BLaER1 treated with 17β-estradiol and CSF1 and Interleukin-3, amounts not matched to agents 10 nM and 100 nM (cell line): ENCODE results near the gene TRIM45.
A peak's percentile ranks its signal among the peaks of the same experiment; 100 is the strongest.

Experiments used
- H3K27ac ChIP-seq, 11 experiments: shearing (Covaris generic); formaldehyde crosslinking; 2 replicates each; pipeline ENCODE4 v1.8.1; 2022
- H3K27me3 ChIP-seq, 11 experiments: shearing (Covaris generic); formaldehyde crosslinking; 2 replicates each; pipeline ENCODE4 v1.8.1; 2022
- H3K36me3 ChIP-seq, 11 experiments: shearing (Covaris generic); formaldehyde crosslinking; 2 replicates each; pipeline ENCODE4 v1.8.1; 2022
- H3K4me1 ChIP-seq, 10 experiments: shearing (Covaris generic); formaldehyde crosslinking; 2 replicates each; pipeline ENCODE4 v1.8.1; 2022
- H3K4me2 ChIP-seq, 11 experiments: shearing (Covaris generic); formaldehyde crosslinking; 2 replicates each; pipeline ENCODE4 v1.8.1; 2022
- H3K4me3 ChIP-seq, 10 experiments: shearing (Covaris generic); formaldehyde crosslinking; 2 replicates each; pipeline ENCODE4 v1.8.1; 2022
- H3K9ac ChIP-seq, 11 experiments: shearing (Covaris generic); formaldehyde crosslinking; 2 replicates each; pipeline ENCODE4 v1.8.1; 2022
- H3K9me3 ChIP-seq, 11 experiments: shearing (Covaris generic); formaldehyde crosslinking; replicated peaks in 1 of 11; 2 replicates each; pipeline ENCODE4 v1.8.1; 2022
- H4K20me1 ChIP-seq, 11 experiments: shearing (Covaris generic); formaldehyde crosslinking; 2 replicates each; pipeline ENCODE4 v1.8.1; 2022
- Cebpa-rat ChIP-seq, 11 experiments: shearing (Covaris generic); IDR thresholded peaks; 2 replicates each; pipeline ENCODE4 v1.8.1; 2022

The TRIM45 gene

DNA sequence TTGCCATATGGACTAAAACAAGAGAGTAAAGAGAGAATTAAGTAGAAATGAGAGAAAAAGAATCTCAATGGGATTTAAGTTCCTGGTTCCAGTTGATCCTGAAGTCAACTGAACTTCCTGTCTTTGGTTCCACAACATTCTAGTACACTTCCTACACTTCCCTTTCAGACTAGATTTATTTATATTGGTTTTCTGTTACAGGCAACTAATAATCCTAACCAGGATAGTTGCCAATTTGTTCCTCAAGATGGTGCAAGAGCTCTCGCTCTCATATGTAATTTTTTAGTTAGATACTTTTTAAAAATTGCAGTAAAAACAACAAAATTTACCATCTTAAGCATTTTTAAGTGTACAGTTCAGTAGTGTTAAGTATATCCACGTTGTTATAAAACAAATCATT lies 28.8 kb upstream of the TRIM45 start:
- no peaks in the 10 kb centered on the region for H4K20me1 ChIP-seq
- H3K4me1 ChIP-seq, result peaks cover 0 to 6% (median 0%) of the 10 kb centered on the region in 10 experiments; a peak in 4 of 20 replicates
- TF ChIP-seq Cebpa-rat (IDR thresholded peaks at IDR 0.05), result no peak
- peaks cover 8 to 17% (median 9%) of the 10 kb centered on the region in 11 experiments for H3K9me3 ChIP-seq
- H3K4me2 ChIP-seq, result peak overlapping the region in 2 of 11 experiments; percentile 19 to 31; a peak in 1 of 22 replicates
- no peaks in the 10 kb centered on the region for H3K36me3 ChIP-seq
- no peak overlapping the region for H3K4me3 ChIP-seq
- no peak overlapping the region for H3K9ac ChIP-seq
- no peak overlapping the region for H3K27ac ChIP-seq
- H3K27me3 ChIP-seq, result no peaks in the 10 kb centered on the region

DNA sequence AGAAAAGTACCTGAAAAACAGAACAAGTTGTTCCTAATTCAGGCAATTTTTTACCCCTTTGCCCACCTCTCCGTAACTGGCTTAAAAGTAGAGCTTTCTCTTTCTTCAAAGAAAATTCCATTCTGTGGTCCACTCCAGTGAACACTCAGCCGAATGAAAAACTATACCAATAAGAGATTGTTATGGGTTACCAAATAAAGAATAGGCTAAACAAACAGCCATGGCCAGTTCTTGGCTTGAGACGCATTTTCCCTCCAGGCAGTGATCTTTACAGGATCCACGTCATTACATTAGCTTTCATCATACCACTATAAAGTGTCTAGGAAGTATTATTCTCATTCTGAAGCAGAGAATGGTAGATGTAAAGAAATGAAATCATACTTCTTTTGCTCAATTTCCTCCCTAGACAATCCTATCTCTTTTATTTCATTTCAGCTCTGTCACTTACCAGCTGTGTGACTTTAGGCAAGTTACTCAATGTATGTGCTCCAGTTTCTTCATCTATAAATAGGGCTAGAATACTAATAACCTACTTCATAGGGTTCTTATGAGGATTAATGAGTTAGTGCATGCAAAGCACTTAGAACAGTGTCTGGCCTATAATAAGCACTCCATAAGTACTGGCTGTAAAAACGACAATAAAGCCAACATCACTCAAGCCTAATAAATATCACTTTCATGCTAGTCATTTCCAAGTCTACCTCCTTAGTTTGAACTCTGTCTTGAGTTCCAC lies 26.5 kb upstream of the TRIM45 start:
- no peak for TF ChIP-seq Cebpa-rat (IDR thresholded peaks at IDR 0.05)
- H3K9ac ChIP-seq, result no peak overlapping the region
- H3K4me3 ChIP-seq, result no peak overlapping the region
- H3K36me3 ChIP-seq, result no peaks in the 10 kb centered on the region
- peaks cover 8 to 17% (median 9%) of the 10 kb centered on the region in 11 experiments for H3K9me3 ChIP-seq
- H3K27ac ChIP-seq, result no peak overlapping the region
- H3K4me2 ChIP-seq, result no peak overlapping the region
- peaks cover 0 to 6% (median 0%) of the 10 kb centered on the region in 10 experiments; a peak in 4 of 20 replicates for H3K4me1 ChIP-seq
- H3K27me3 ChIP-seq, result no peaks in the 10 kb centered on the region
- no peaks in the 10 kb centered on the region for H4K20me1 ChIP-seq

GRCh38 chr1:117147341-117147831 lies 25.8 kb upstream of the TRIM45 start:
- H3K27ac ChIP-seq, result no peak overlapping the region
- no peaks in the 10 kb centered on the region for H4K20me1 ChIP-seq
- TF ChIP-seq Cebpa-rat (IDR thresholded peaks at IDR 0.05), result no peak
- H3K4me2 ChIP-seq, result no peak overlapping the region
- H3K36me3 ChIP-seq, result no peaks in the 10 kb centered on the region
- H3K4me3 ChIP-seq, result no peak overlapping the region
- H3K4me1 ChIP-seq, result peaks cover 0 to 6% (median 0%) of the 10 kb centered on the region in 10 experiments; a peak in 4 of 20 replicates
- no peak overlapping the region for H3K9ac ChIP-seq
- peaks cover 8 to 14% (median 9%) of the 10 kb centered on the region in 11 experiments for H3K9me3 ChIP-seq
- no peaks in the 10 kb centered on the region for H3K27me3 ChIP-seq

GRCh38 chr1:117146575-117147340 lies 25.2 kb upstream of the TRIM45 start:
- Histone ChIP-seq H3K9ac (no peak overlapping the region), H3K9me3 (peaks cover 7 to 10% (median 8%) of the 10 kb centered on the region in 11 experiments), H3K4me1 (peaks cover 0 to 6% (median 0%) of the 10 kb centered on the region in 10 experiments; a peak in 4 of 20 replicates), H3K27me3 (no peaks in the 10 kb centered on the region), H4K20me1 (no peaks in the 10 kb centered on the region), H3K27ac (no peak overlapping the region), H3K36me3 (no peaks in the 10 kb centered on the region), H3K4me3 (no peak overlapping the region), H3K4me2 (no peak overlapping the region)
- no peak for TF ChIP-seq Cebpa-rat (IDR thresholded peaks at IDR 0.05)

DNA sequence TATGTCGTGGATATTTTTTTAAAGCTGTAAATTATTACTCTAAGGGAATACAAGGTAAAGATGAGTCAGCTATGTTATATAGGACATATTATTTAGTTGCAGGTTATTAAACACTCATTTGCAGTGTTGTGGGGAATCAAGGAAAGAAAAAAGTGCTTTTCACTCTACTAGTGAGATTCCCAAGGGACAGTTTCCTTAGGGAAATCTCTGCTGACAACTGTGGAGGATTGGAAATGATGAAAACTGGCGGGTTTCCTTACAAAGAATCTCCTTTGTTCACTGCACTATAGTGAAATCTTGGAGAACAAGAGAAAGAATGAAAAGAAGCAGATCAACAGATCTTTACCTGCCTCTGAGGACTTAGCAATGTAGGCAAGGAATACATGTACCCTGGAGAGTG lies 24.5 kb upstream of the TRIM45 start:
- no peak for TF ChIP-seq Cebpa-rat (IDR thresholded peaks at IDR 0.05)
- Histone ChIP-seq H3K9ac (no peak overlapping the region), H3K4me3 (no peak overlapping the region), H3K4me2 (no peak overlapping the region), H3K27ac (no peak overlapping the region), H3K4me1 (peaks cover 0 to 6% (median 0%) of the 10 kb centered on the region in 10 experiments; a peak in 4 of 20 replicates), H3K36me3 (no peaks in the 10 kb centered on the region), H3K27me3 (no peaks in the 10 kb centered on the region), H4K20me1 (no peaks in the 10 kb centered on the region), H3K9me3 (peaks cover 0 to 3% (median 2%) of the 10 kb centered on the region in 11 experiments; a peak in 15 of 22 replicates)

GRCh38 chr1:117143871-117144270 lies 22.3 kb upstream of the TRIM45 start:
- Histone ChIP-seq H3K4me2 (no peak overlapping the region), H3K36me3 (no peaks in the 10 kb centered on the region), H3K9me3 (no peaks in the 10 kb centered on the region), H3K27me3 (no peaks in the 10 kb centered on the region), H3K9ac (no peak overlapping the region), H3K4me3 (no peak overlapping the region), H4K20me1 (no peaks in the 10 kb centered on the region), H3K27ac (no peak overlapping the region), H3K4me1 (no peaks in the 10 kb centered on the region)
- TF ChIP-seq Cebpa-rat (IDR thresholded peaks at IDR 0.05), result no peak

DNA sequence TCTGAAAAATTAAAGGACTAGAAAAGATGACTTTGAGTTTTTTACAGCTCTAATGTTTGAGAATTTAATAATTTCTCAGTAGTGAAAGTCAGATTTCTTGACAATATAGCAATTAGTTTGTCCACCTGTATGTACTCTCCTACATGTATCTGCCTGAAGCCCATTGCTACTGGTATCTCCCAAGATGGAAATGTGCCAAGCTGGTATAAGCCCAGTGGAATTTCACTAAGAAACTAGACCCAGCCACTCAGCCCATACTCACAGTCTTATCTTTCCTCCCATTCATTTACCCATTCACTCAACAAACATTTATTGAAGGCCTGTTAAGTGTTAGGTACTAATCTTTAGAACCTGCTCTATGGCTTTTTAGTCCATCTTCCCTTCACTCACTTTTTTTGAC lies 21.6 kb upstream of the TRIM45 start:
- Histone ChIP-seq H3K27ac (no peak overlapping the region), H3K4me1 (no peaks in the 10 kb centered on the region), H3K9me3 (no peaks in the 10 kb centered on the region), H3K36me3 (no peaks in the 10 kb centered on the region), H3K4me3 (no peak overlapping the region), H3K4me2 (no peak overlapping the region), H3K27me3 (no peaks in the 10 kb centered on the region), H4K20me1 (no peaks in the 10 kb centered on the region), H3K9ac (no peak overlapping the region)
- no peak for TF ChIP-seq Cebpa-rat (IDR thresholded peaks at IDR 0.05)

GRCh38 chr1:117142200-117142599 lies 20.7 kb upstream of the TRIM45 start:
- Histone ChIP-seq H3K9me3 (no peaks in the 10 kb centered on the region), H3K36me3 (no peaks in the 10 kb centered on the region), H3K4me3 (no peak overlapping the region), H3K27me3 (no peaks in the 10 kb centered on the region), H4K20me1 (no peaks in the 10 kb centered on the region), H3K4me1 (no peaks in the 10 kb centered on the region), H3K27ac (no peak overlapping the region), H3K9ac (no peak overlapping the region), H3K4me2 (no peak overlapping the region)
- TF ChIP-seq Cebpa-rat (IDR thresholded peaks at IDR 0.05), result no peak

- TF ChIP-seq Cebpa-rat (IDR thresholded peaks at IDR 0.05), result no peak
These were observed 17.0 kb upstream of the TRIM45 start for GRCh38 chr1:117138561-117138960.

More at GRCh38 chr1:117138561-117138960, 17.0 kb upstream of the TRIM45 start:
- Histone ChIP-seq H3K4me2 (no peak overlapping the region), H3K27me3 (no peaks in the 10 kb centered on the region), H3K36me3 (no peaks in the 10 kb centered on the region), H3K9ac (no peak overlapping the region), H3K9me3 (no peaks in the 10 kb centered on the region), H4K20me1 (no peaks in the 10 kb centered on the region), H3K4me1 (0 out of 20 replicates have a peak, but pooled peaks cover 0 to 3% (median 0%) of the 10 kb centered on the region in 10 experiments), H3K27ac (no peak overlapping the region), H3K4me3 (no peak overlapping the region)
